Measurements from ENCODE around the gene TNS3. TPM values are rescaled to one million over a fixed set of nuclear protein-coding genes. Genes with fewer than 3 reads are reported as not detected.

TNS3 gene
- total RNA-seq, 1 experiment from 2014 or later: 61.7 TPM

GRCh38 chr7:47405921-47406800 is 175.8 kb downstream of the TNS3 start:
- DNase-seq (ENCODE audit: low read depth, low spot score): peak; percentile 56
- in situ Hi-C loops (cut with HindIII; ENCODE audit: low pct_unique_long_range_greater_than_20kb, low sequenced_read_pairs): no loop called here

DNA sequence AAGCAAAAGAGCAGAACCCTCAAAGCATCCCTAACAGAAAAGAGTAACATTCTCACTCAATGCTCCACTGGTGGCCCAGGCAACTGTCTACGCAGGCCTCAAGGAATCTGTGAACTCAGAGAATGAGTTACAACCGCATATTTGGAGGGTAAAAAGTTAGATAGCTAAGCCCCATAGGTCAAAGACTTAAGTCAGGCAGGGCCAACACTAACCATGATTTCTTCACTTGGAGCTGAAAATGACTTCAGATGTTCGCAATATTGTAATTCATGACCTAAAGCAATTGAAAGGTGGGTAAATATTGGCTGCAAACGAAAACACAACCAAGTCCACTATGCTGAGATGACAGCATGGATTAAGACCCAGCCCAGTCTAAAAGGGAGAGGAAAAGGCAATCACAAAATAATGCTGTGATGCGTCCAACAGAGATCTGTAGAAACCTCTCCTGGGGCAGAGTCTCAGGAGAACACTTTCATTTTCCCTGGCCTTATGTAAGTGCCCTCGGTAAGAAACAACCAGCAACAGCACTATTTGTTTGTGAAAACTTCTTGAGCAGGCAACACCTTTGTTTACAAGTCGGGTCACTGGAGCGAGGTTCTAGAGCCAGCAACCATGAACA is 176.5 kb downstream of the TNS3 start:
- in situ Hi-C loops (cut with HindIII; ENCODE audit: low pct_unique_long_range_greater_than_20kb, low sequenced_read_pairs): no loop called here
- DNase-seq (ENCODE audit: low read depth, low spot score): no peak

DNA sequence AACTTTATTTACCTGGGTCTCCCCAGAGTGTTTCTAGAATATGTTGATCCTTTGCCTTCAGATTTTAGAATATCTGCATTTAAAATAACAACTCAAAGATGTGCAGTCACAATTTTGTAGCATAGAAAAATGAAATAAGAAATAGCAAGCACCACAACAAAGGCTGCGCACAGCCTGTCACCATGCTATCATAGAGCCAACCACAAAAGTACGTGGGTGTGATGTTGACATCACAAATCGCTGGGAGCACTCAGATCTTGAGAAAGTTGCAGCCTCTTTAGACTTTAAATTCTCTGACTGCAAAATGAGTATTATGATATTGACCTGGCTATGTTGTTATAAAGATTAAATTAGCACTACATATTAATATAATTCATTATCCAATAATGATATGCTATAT is 177.9 kb downstream of the TNS3 start:
- peak; percentile 42 for DNase-seq (ENCODE audit: low read depth, low spot score)
- in situ Hi-C loops (cut with HindIII; ENCODE audit: low pct_unique_long_range_greater_than_20kb, low sequenced_read_pairs): no loop called here

DNA sequence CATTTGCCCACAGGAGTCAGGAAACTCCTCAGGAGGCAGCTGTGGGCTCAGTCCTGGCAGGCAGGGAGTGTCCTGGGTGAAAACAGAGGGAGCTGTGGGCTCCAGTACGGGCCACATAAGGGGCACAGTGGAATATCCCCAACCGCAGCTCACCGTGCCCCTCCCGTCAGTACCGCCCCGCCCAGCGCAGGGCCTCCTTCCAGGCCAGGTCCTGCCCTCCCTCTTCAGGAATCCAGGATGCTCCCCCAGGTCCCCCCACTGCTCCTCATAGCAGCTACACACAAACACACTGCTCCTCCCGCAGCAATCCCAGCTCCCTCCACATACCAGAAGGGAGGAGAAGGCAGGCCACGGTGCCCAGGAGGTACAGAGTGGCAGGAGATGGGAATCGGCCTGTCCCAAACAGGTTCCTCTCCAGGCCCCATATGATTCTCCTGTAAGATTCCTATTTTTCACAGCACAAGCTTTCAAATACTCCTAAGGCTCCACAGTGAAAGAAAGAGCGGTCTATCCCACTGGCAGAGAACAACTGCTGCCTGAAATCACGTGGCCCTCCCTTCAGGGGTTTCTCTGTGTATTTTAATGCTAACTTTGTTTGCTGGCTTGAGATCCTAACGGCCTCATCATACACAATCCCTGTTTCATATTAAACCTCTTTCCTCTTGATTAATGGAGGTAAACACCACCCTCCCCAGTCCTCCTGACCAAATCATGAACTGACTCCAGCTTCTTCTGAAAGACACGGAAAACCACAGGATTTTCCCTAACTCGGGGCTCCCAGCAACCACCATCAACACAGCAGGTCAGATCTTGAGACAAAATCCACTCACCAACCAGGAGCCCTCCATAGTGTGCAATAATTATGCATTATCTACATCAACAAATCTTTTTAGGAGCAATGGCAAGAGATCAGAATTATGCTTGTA is 178.7 kb downstream of the TNS3 start:
- in situ Hi-C loops (cut with HindIII; ENCODE audit: low pct_unique_long_range_greater_than_20kb, low sequenced_read_pairs): no loop called here
- peak; percentile 95 for DNase-seq (ENCODE audit: low read depth, low spot score)

GRCh38 chr7:47401611-47402570 is 180.0 kb downstream of the TNS3 start:
- in situ Hi-C loops (cut with HindIII; ENCODE audit: low pct_unique_long_range_greater_than_20kb, low sequenced_read_pairs): no loop called here
- DNase-seq (ENCODE audit: low read depth, low spot score): no peak

GRCh38 chr7:47400741-47401206 is 181.1 kb downstream of the TNS3 start:
- in situ Hi-C loops (cut with HindIII; ENCODE audit: low pct_unique_long_range_greater_than_20kb, low sequenced_read_pairs): no loop called here
- DNase-seq (ENCODE audit: low read depth, low spot score): peak; percentile 48

DNA sequence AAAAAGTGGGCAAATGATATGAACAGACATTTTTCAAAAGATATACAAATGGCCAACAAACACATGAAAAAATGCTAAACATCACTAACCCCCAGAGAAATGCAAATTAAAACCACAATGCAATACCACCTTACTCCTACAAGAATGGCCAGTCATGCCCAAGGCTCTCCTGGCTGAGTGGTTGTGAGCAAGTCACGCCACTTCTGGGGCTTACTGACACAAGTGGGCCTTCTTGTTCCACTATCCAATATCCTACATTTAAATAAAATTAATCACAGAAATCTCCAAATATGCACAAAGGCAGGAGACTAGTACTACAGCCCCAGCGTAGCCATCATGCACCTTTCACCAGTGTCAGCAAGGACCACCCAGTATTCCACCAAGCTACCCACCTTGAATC is 181.9 kb downstream of the TNS3 start:
- in situ Hi-C loops (cut with HindIII; ENCODE audit: low pct_unique_long_range_greater_than_20kb, low sequenced_read_pairs): no loop called here
- no peak for DNase-seq (ENCODE audit: low read depth, low spot score)

DNA sequence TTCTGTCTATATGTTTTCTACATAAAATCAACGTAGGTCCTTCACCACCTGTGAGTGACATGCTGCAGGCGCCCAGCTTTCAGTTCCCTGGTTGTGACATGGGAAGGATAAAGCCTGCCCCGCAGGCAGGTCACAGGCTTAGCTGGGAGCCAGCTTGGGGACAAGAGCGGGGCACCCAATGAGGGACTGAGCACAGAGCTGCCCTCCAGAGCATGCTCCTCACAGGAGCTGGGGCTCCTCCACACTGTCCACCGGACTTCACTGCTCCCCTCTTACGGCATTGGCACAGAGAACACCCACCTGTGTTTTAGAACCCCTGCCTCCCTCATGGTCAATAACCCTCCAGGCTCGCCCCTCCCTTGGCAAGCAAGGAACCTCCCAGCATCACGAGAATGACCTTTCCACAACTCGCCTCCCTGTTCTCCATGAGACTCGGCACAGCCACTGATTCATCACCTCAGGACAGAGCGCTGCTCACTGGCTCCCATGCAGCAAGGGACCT is 187.1 kb downstream of the TNS3 start:
- in situ Hi-C loops (cut with HindIII; ENCODE audit: low pct_unique_long_range_greater_than_20kb, low sequenced_read_pairs): no loop called here
- DNase-seq (ENCODE audit: low read depth, low spot score): no peak

DNA sequence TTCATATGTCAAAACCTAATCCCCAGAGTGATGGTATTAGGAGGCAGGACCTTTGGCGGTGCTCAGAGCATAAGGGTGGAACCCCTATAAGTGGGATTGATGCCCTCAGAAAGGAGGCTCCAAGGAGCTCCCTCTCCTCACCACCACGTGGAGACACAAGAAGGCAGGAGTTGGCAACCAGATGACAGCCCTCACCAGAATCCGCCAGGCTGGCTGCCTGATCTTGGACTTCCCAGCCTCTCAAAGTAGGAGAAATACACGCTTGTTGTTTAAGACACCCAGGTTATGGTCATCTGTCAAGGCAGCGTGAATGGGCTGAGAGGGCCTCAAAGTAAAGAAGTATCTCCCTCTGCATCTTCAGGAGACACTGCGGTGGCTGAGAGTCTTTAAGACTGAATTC is 187.7 kb downstream of the TNS3 start:
- DNase-seq (ENCODE audit: low read depth, low spot score): no peak
- in situ Hi-C loops (cut with HindIII; ENCODE audit: low pct_unique_long_range_greater_than_20kb, low sequenced_read_pairs): no loop called here

DNA sequence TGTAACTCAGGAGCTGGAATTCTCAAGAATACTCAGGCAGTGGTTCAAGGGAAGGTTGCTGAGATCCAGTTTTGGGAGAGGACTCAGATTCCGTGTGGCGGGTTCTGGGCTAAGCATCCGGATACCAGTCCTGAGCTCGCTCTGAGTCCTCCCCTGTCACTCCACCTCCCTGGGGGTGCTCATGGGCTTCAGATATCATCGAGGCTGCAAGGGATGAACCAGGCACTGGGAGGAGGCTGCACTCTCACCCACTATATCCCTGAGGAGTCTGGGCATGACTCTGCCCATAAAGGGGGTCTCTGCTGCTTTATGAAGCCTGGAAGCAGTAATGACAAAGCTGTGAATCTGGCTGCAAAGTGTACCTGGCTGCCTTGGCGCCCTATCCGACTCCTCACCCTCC is 188.5 kb downstream of the TNS3 start:
- in situ Hi-C loops (cut with HindIII; ENCODE audit: low pct_unique_long_range_greater_than_20kb, low sequenced_read_pairs): no loop called here

DNA sequence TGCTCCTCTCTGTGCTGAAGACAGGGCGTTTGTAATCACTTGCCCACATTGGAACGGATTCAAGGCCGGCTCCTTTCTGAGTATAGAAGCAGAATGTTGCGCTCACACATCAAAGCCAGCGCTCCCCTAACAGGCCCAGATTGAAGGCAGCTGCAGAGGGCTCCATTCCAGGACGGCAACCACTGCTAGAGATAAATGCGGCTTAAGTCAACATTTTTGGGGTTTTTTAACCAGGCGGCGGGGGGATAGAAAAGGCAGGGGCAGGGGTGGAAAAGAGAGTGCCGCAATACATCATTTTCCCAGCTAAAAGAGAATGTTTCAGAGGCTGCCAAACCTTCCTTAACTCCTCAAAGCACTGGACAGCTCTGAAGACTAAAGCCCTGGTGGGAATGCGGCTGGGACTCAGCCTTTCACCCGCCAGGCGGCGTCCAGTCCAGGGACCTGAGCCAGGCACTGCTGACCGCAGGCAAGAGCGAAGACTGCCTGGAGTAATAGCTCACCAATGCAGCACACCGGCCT is 189.6 kb downstream of the TNS3 start:
- no peak for DNase-seq (ENCODE audit: low read depth, low spot score)
- in situ Hi-C loops (cut with HindIII; ENCODE audit: low pct_unique_long_range_greater_than_20kb, low sequenced_read_pairs): no loop called here

More for the DNA sequence above, 188.5 kb downstream of the TNS3 start:
- no peak for DNase-seq (ENCODE audit: low read depth, low spot score)

DNA sequence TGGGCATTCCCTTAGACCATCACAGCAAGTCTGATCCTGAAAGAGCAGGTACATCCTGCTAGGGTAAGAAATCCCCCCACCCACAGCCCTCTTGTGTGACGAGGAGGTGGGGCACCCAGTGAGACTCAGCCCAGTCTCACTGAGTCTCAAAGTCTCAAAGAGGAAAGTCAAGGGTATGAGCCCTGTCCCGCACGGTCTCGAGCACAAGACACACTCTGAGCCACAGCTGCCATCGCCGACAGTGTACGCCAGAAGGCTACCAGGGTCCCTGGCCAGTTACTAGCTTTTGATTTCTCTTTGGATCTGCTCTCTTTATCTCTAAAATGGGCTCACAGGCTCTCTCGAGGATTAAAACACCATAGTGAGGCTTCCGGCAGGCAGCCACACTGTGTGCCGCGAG is 190.2 kb downstream of the TNS3 start:
- in situ Hi-C loops (cut with HindIII; ENCODE audit: low pct_unique_long_range_greater_than_20kb, low sequenced_read_pairs): no loop called here

DNA sequence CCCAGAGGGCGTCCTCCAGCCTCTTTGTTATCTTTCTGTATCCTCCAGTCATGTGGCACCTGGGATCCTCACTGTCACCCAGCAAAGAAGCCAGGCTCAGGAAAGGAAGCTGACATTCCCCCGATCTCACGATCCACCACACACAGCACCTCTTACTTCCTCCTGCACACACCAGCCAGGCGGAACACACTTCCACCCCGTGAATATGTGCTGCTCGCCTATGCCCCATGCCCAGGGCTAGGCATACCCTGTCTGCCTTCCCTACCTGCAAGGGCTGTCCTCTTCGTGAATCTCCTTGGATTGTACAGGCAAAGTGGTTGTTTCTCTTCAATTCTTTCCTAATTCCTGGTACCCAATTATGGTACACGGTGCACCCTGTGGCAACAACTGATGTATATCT is 191.0 kb downstream of the TNS3 start:
- in situ Hi-C loops (cut with HindIII; ENCODE audit: low pct_unique_long_range_greater_than_20kb, low sequenced_read_pairs): no loop called here
- no peak for DNase-seq (ENCODE audit: low read depth, low spot score)

More for the DNA sequence above, 190.2 kb downstream of the TNS3 start:
- DNase-seq (ENCODE audit: low read depth, low spot score): no peak

GRCh38 chr7:47389923-47390630 is 191.8 kb downstream of the TNS3 start:
- in situ Hi-C loops (cut with HindIII; ENCODE audit: low pct_unique_long_range_greater_than_20kb, low sequenced_read_pairs): no loop called here

DNA sequence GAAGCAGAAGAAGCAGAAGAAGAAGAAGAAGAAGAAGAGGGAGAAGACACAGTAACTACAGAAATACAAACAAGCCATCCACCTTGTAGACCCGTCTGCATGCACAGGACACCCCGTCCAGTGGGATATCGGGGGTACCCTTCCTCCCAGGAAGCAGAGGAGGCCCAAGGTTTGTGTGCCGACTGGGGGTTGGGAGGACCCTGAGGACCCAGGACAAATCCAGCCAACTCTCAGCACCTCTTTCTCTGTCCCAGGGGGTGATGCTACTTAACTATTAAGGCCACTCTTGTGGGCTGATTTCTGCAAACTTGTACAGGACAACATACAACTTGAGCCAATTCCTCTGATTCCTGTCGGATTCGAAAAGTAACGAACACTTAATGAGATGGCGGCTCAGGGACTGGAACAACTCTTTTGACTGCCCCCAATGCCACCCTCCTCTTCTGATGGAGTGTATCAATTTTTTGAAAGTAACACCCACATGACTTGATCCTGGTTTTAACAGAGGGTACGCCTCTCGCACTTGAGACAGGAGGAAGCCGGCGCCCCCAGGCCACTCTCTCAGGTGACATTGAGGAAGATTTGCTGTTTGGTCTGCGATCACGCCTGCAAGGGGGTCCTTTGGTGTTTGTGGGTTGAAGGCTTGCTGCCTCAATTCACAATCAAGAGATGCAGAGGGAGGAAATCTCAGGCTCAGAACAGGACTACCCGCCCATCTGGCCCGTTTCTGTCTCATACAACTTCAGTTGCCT is 192.6 kb downstream of the TNS3 start:
- in situ Hi-C loops (cut with HindIII; ENCODE audit: low pct_unique_long_range_greater_than_20kb, low sequenced_read_pairs): no loop called here
- no peak for DNase-seq (ENCODE audit: low read depth, low spot score)

More at GRCh38 chr7:47389923-47390630, 191.8 kb downstream of the TNS3 start:
- no peak for DNase-seq (ENCODE audit: low read depth, low spot score)

Measured in SK-MEL-5 (cell line).